ENCODE measurements around the gene SDK1. TPM values are rescaled to one million over a fixed set of nuclear protein-coding genes. Genes with fewer than 3 reads are reported as not detected.

SDK1 gene
- total and polyA plus RNA-seq, 2 of the 8 experiments (the other 6 are each of a cell fraction or from before 2014, with no cell fraction given): 3.3 to 7.2 TPM

DNA sequence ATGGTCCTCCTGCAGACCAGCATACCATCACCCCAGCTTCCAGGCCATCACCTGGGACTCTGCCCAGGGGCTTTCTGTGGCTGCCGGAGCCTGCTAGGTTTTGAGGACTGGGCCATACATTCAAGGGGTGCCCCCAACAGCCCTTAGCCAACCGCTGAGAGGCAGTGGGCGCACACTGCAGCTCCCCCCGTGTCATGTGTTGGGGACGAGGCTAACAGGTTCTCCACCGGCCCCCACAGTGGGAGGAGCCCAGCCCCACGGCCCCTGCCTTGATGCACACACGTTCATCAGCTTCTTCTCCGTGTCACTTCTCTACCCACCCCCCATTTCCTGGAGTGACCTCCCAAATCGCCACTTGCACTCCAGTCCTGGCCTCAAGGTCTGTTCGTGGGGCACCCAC lies 837.8 kb downstream of the SDK1 start:
- no peak for FAIRE-seq
- H2AK5ac ChIP-seq (ENCODE audit: low read depth, low read length): no peak overlapping the region
- no peaks in the 10 kb centered on the region for H3K79me2 ChIP-seq (ENCODE audit: control insufficient read depth in 1 of 2, insufficient read depth in 2 of 2, low read length in 2 of 2)
- H4K5ac ChIP-seq (ENCODE audit: insufficient read length, low read depth, low read length): no peak overlapping the region
- H3K27ac ChIP-seq (ENCODE audit: low read depth, low read length): no peak overlapping the region
- no peak overlapping the region for H2BK5ac ChIP-seq (ENCODE audit: low read depth, low read length)
- H3K14ac ChIP-seq (ENCODE audit: insufficient read length): no peak overlapping the region
- H3K4me2 ChIP-seq (ENCODE audit: insufficient read depth in 1 of 2, low read depth in 2 of 2, low read length in 2 of 2): no peak overlapping the region
- no peak overlapping the region for H2BK15ac ChIP-seq (ENCODE audit: low read length)
- no peaks in the 10 kb centered on the region for H3K36me3 ChIP-seq (ENCODE audit: control insufficient read depth in 2 of 4, insufficient read depth in 4 of 4, low read length in 3 of 4)
- H3K27me3 ChIP-seq (replicated peaks in 1 of 4; ENCODE audit: control insufficient read depth in 3 of 4, extremely low read depth in 1 of 4, insufficient read depth in 3 of 4, low read length in 3 of 4): no peaks in the 10 kb centered on the region
- no peak overlapping the region for H2AFZ ChIP-seq (ENCODE audit: low read length)
- H3K56ac ChIP-seq (replicated peaks; ENCODE audit: insufficient read length, low read depth, low read length): no peak overlapping the region
- H2BK120ac ChIP-seq (replicated peaks; ENCODE audit: low read depth, low read length): no peak overlapping the region
- H3K23ac ChIP-seq (ENCODE audit: insufficient read length): no peak overlapping the region
- whole genome bisulfite sequencing, 2 experiments (ENCODE audit: extremely low coverage in 1 of 2, insufficient coverage in 1 of 2, insufficient read length in 1 of 2, insufficient replicate concordance in 2 of 2, low coverage in 1 of 2, low lambda C conversion rate in 2 of 2, missing lambda C conversion rate in 1 of 2): 90% methylated on average over 10 of the region's 11 CpGs; no CpG with 5 or more reads in 1 of the 2 experiments
- no peak overlapping the region for H4K8ac ChIP-seq (ENCODE audit: extremely low read depth, insufficient read depth, low read length)
- no peaks in the 10 kb centered on the region for H3K9me3 ChIP-seq (ENCODE audit: insufficient read depth in 2 of 2, low read depth in 1 of 2, low read length in 1 of 2)
- ChIA-PET POLR2A (ENCODE audit: partially characterized antibody) (interaction anchor here (0.6 to 0.7 kb wide), 2 partner anchors 58 to 139 kb away, joined by 3 to 5 read pairs; no protein-coding TSS in a partner anchor), CTCF (ENCODE audit: partially characterized antibody) (interaction anchor here (0.9 to 1.0 kb wide), 2 partner anchors 35 to 41 kb away, joined by 3 to 5 read pairs; no protein-coding TSS in a partner anchor)
- H3K9ac ChIP-seq (replicated peaks in 1 of 4; ENCODE audit: extremely low read depth in 1 of 4, low read depth in 3 of 4, low read length in 3 of 4): no peak overlapping the region
- H3K79me1 ChIP-seq (ENCODE audit: low read depth, low read length): no peaks in the 10 kb centered on the region
- peaks cover 0 to 30% (median 15%) of the 10 kb centered on the region in 4 experiments; a peak in 6 of 7 replicates for H3K4me1 ChIP-seq (replicated peaks in 1 of 4; ENCODE audit: control insufficient read depth in 3 of 4, insufficient read depth in 4 of 4, low read length in 3 of 4)
- H2BK12ac ChIP-seq (ENCODE audit: low read depth, low read length): no peak overlapping the region
- no peak overlapping the region for H3K4ac ChIP-seq (replicated peaks; ENCODE audit: insufficient read length, low read depth, low read length)
- TF ChIP-seq SIN3A (conservative IDR thresholded peaks at IDR 0.05 in 1 of 2, IDR thresholded peaks at IDR 0.05 in 1 of 2; ENCODE audit: low read depth in 1 of 2, low read length in 2 of 2): no peak
- TF ChIP-seq, protein P1, sequence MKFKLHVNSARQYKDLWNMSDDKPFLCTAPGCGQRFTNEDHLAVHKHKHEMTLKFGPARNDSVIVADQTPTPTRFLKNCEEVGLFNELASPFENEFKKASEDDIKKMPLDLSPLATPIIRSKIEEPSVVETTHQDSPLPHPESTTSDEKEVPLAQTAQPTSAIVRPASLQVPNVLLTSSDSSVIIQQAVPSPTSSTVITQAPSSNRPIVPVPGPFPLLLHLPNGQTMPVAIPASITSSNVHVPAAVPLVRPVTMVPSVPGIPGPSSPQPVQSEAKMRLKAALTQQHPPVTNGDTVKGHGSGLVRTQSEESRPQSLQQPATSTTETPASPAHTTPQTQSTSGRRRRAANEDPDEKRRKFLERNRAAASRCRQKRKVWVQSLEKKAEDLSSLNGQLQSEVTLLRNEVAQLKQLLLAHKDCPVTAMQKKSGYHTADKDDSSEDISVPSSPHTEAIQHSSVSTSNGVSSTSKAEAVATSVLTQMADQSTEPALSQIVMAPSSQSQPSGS (IDR thresholded peaks at IDR 0.05; ENCODE audit: low read length): no peak
- TF ChIP-seq ZNF274 (IDR thresholded peaks at IDR 0.05; ENCODE audit: borderline replicate concordance, extremely low read depth, low read length): no peak
- no peak for TF ChIP-seq CREB1 (IDR thresholded peaks at IDR 0.05)
- TF ChIP-seq KDM5A (IDR thresholded peaks at IDR 0.05; ENCODE audit: low read length): no peak
- no peak for TF ChIP-seq NRF1 (IDR thresholded peaks at IDR 0.05; ENCODE audit: low read depth, low read length)
- TF ChIP-seq, protein P2, sequence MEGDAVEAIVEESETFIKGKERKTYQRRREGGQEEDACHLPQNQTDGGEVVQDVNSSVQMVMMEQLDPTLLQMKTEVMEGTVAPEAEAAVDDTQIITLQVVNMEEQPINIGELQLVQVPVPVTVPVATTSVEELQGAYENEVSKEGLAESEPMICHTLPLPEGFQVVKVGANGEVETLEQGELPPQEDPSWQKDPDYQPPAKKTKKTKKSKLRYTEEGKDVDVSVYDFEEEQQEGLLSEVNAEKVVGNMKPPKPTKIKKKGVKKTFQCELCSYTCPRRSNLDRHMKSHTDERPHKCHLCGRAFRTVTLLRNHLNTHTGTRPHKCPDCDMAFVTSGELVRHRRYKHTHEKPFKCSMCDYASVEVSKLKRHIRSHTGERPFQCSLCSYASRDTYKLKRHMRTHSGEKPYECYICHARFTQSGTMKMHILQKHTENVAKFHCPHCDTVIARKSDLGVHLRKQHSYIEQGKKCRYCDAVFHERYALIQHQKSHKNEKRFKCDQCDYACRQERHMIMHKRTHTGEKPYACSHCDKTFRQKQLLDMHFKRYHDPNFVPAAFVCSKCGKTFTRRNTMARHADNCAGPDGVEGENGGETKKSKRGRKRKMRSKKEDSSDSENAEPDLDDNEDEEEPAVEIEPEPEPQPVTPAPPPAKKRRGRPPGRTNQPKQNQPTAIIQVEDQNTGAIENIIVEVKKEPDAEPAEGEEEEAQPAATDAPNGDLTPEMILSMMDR (IDR thresholded peaks at IDR 0.05; ENCODE audit: control extremely low read depth in 1 of 3, insufficient read depth in 1 of 3, low read depth in 1 of 3, low read length in 3 of 3): no peak
- TF ChIP-seq BACH1 (IDR thresholded peaks at IDR 0.05; ENCODE audit: low read length): no peak
- no peak overlapping the region for H3K4me3 ChIP-seq (ENCODE audit: extremely low read depth in 1 of 4, insufficient read depth in 2 of 4, low read depth in 3 of 4, low read length in 4 of 4)
- no peak overlapping the region for H3K18ac ChIP-seq (ENCODE audit: extremely low read depth, low read length)
- no peaks in the 10 kb centered on the region for H3K23me2 ChIP-seq (ENCODE audit: low read depth, low read length)
- no peak for DNase-seq (ENCODE audit: low read depth in 1 of 2, low spot score in 2 of 2)
- no peak overlapping the region for H4K91ac ChIP-seq (replicated peaks; ENCODE audit: insufficient read length, low read length)
- peaks cover 0 to 2% of the 10 kb centered on the region in 2 experiments for H4K20me1 ChIP-seq (replicated peaks in 1 of 2; ENCODE audit: control insufficient read depth in 1 of 2, insufficient read depth in 2 of 2, low read length in 2 of 2)
- no peak overlapping the region for H2BK20ac ChIP-seq (ENCODE audit: low read length)
